Activated naive CD4-positive, alpha-beta T cell treated with anti-CD3 and anti-CD28 coated beads, Interleukin-2, amount 10 ng/mL, durations not matched to agents 7 days and 5 days (primary cell): ENCODE data around the gene HINT1.
A peak's percentile ranks its signal among the peaks of the same experiment; 100 is the strongest.

ENCODE experiments used
- CTCF ChIA-PET: fragments of 350-600 bp; sonication (Branson Sonifier 250); formaldehyde crosslinking; loops from one replicate; lab custom pipeline; 2021; ENCODE audit warnings: antibody characterized with exemption; lab: Charles Lee
- DNase-seq: peaks from one replicate; pipeline ENCODE4 v3.0.0-alpha.2; 2020
- H3K27ac Mint-ChIP-seq: one replicate; pipeline ENCODE4 v1.8.0; 2021; ENCODE audit warnings: mild to moderate bottlenecking, moderate library complexity, mixed read lengths
- H3K27me3 Mint-ChIP-seq: one replicate; pipeline ENCODE4 v1.8.0; 2021; ENCODE audit warnings: mild to moderate bottlenecking, mixed read lengths
- H3K36me3 Mint-ChIP-seq: one replicate; pipeline ENCODE4 v1.8.0; 2021; ENCODE audit warnings: mixed read lengths
- H3K4me1 Mint-ChIP-seq: one replicate; pipeline ENCODE4 v1.8.0; 2021; ENCODE audit warnings: mixed read lengths
- H3K4me3 Mint-ChIP-seq: one replicate; pipeline ENCODE4 v1.8.0; 2021; ENCODE audit warnings: mild to moderate bottlenecking, moderate library complexity, mixed read lengths
- H3K9me3 Mint-ChIP-seq: one replicate; pipeline ENCODE4 v1.8.0; 2021; ENCODE audit warnings: mixed read lengths

HINT1 gene

DNA sequence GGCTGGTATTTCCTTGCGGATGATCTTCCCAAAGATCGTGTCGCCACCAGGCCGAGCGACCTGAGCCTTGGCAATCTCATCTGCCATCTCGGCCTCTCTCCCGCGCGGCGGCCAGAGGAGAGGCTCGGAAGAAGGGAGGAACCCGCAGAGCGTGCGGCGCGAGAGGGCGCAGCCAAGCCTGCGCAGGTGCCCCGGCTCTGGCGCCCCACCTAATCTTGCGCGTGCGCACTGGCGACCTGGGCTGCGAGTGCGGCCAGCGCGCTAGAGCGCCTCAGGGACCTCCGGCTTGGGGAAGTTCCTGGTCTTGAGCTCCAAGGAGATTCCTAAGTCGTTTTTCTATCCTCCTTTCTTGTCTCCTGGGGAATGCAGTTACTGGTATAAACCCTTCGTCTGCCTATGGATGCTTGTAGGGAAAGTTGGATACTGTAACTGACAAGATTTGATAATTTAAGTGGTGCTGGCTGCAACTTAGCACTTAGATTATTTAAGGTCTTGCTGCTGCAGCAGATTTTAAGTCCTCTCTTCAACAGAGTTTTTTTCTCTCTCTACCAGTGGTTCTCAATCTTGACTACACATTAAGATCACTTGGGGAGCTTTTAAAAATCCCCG is at the start of gene HINT1:
Gene HINT1, minus strand, starts transcription at position 138 of the 609 bp plus-strand sequence. Its CDS starts 51 bp downstream, at position 87.
- Mint-ChIP-seq H3K27ac (peak within 1 kb of the TSS; percentile 98), H3K36me3 (peaks cover 29% of the 10 kb centered on the region), H3K27me3 (peaks cover 4% of the 10 kb centered on the region), H3K4me3 (peak within 1 kb of the TSS; percentile 92), H3K4me1 (peaks cover 54% of the 10 kb centered on the region), H3K9me3 (no peaks in the 10 kb centered on the region)
- CTCF ChIA-PET, result interaction anchor here (0.8 to 1.3 kb wide), 7 partner anchors 87 to 217 kb away, joined by 3 to 5 read pairs (median 3); no protein-coding TSS in a partner anchor
- DNase-seq, result peak; percentile 94

DNA sequence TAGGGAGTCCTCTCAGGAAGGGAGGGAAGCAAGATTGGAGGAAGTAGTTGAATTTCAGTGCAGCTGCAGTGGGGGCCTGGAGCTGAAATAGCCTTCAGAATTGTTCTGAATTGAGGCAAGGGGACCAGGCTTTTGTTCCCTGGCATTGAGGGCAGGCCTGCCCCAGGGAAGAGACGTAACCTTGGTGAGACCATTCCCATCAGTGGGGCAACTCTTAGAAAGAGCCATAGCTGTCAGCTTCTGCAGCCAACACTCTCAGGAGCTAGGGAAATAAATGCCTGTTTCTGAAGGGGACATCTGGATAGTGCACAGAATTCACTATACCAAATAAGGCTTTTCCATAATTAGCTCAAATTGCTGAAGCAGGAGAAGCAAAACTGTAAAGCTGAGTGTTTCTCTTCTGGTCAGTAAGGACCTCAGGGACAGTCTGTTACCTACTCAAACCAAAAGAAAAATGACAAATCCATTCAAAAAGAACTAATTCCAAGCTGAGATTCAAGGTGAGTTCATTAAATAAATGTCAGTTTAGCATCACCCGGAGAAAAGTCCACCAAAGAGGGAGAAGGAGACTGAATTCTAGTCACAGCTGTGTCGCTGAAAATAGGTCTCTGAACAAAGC is 49.7 kb upstream of the HINT1 start:
- Mint-ChIP-seq H3K36me3 (peaks cover 7% of the 10 kb centered on the region), H3K4me3 (no peak overlapping the region), H3K27ac (no peak overlapping the region), H3K27me3 (no peaks in the 10 kb centered on the region), H3K9me3 (no peaks in the 10 kb centered on the region), H3K4me1 (peaks cover 42% of the 10 kb centered on the region)
- DNase-seq, result no peak
- CTCF ChIA-PET, result interaction anchor here (1.2 to 1.5 kb wide), 2 partner anchors 35 to 168 kb away, joined by 3 to 4 read pairs; no protein-coding TSS in a partner anchor

DNA sequence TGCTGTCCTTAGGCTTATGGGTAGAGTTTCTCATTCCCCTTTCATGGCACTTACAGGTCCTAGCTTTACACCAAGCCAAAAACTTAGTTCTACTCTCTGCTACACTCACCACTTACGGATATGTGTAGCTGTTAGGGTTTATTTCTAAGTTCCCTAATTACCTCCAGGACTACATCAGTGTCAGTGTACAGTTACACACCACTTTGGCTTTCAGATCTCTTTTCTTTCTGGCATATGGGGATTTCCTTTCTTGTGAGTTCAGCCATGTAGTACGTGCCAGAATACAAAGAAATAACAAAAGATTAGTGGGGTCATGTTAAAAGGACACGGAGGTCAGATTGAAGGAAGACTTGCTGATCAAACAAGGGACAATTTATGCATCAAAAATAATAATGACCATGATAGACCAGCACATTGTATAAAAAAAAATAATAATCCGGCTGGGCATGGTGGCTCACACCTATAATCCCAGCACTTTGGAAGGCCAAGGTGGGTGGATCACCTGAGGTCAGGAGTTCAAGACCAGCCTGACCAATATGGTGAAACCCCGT is 47.5 kb upstream of the HINT1 start:
- Mint-ChIP-seq H3K27ac (peak overlapping the region; percentile 19), H3K4me1 (peaks cover 56% of the 10 kb centered on the region), H3K4me3 (no peak overlapping the region), H3K36me3 (peaks cover 7% of the 10 kb centered on the region), H3K9me3 (no peaks in the 10 kb centered on the region), H3K27me3 (no peaks in the 10 kb centered on the region)
- CTCF ChIA-PET, result no interaction called here
- DNase-seq, result no peak

DNA sequence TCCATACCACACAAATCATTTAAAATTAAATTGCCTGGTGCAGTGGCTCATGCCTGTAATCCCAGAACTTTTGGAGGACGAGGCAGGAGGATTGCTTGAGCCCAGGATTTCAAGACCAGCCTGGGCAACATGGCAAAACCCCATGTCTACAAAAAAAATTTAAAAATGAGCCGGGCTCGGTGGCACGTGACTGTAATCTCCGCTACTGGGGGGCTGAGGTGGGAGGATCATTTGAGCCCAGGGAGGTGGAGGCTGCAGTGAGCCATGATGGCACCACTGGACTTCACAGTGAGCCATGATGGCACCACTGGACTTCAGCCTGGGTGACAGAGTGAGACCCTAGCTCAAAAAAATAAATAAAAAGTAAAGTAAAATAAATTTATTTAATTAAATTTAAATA is 46.6 kb upstream of the HINT1 start:
- H3K27me3 Mint-ChIP-seq, result no peaks in the 10 kb centered on the region
- H3K27ac Mint-ChIP-seq, result no peak overlapping the region
- H3K9me3 Mint-ChIP-seq, result no peaks in the 10 kb centered on the region
- no peak for DNase-seq
- CTCF ChIA-PET, result no interaction called here
- H3K4me1 Mint-ChIP-seq, result peaks cover 60% of the 10 kb centered on the region
- peaks cover 9% of the 10 kb centered on the region for H3K36me3 Mint-ChIP-seq
- no peak overlapping the region for H3K4me3 Mint-ChIP-seq

DNA sequence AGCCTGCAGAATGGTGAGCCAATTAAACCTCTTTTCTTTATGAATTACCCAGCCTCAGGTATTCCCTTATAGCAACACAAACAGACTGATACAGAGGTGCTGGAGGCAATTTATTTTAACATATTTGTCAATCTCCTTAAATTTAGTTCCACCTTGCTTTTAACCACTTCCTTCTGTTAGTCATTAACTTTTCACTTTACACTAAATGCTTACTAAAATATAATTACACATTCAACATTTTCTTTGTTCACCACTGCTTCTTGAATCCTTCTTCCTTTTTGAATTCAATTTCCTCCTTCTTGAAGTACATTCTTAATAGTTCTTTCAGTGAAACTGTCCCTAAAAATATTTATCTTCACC is 45.1 kb upstream of the HINT1 start:
- Mint-ChIP-seq H3K27me3 (no peaks in the 10 kb centered on the region), H3K9me3 (no peaks in the 10 kb centered on the region), H3K27ac (peak overlapping the region; percentile 97), H3K4me3 (peak overlapping the region; percentile 61), H3K36me3 (peaks cover 9% of the 10 kb centered on the region), H3K4me1 (peaks cover 61% of the 10 kb centered on the region)
- DNase-seq, result no peak
- CTCF ChIA-PET, result interaction anchor here (1.0 to 1.6 kb wide), 3 partner anchors 12 to 172 kb away, joined by 3 to 5 read pairs (median 3); no protein-coding TSS in a partner anchor

DNA sequence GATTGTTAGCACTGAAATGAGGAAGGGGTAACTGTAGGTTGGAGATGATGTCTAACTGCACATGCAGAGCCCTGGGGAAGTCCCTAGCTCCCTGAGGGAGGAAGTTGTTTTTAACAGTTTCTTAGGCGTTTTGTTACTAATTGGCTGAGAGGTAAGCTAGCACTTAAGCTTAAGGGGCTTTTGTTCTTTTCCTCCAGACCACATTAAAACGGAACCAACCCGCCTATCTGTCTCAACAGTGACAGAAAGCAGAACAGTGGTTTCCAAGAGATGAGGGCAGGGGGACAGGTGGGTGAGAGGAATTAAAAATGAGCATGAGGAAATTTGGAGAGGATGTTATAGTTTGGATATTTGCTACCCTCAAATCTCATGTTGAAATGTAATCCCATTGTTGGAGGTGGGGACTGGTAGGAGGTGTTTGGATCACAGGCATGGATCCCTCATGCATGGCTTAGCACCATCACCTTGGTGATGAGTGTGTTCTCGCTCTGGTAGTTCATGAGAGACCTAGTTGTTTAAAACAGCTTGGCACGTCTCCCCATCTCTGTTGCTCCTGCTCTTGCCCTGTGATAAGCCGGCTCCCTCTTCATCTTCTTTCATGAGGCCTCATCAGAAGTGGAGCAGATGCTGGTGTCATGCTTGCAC is 44.6 kb upstream of the HINT1 start:
- peak; percentile 60 for DNase-seq
- Mint-ChIP-seq H3K4me1 (peaks cover 56% of the 10 kb centered on the region), H3K27ac (peak overlapping the region; percentile 97), H3K9me3 (no peaks in the 10 kb centered on the region), H3K27me3 (no peaks in the 10 kb centered on the region), H3K4me3 (peak overlapping the region; percentile 61), H3K36me3 (peaks cover 9% of the 10 kb centered on the region)
- CTCF ChIA-PET, result interaction anchor here (0.6 to 1.6 kb wide), 7 partner anchors 11 to 172 kb away, joined by 3 to 5 read pairs (median 3); no protein-coding TSS in a partner anchor

DNA sequence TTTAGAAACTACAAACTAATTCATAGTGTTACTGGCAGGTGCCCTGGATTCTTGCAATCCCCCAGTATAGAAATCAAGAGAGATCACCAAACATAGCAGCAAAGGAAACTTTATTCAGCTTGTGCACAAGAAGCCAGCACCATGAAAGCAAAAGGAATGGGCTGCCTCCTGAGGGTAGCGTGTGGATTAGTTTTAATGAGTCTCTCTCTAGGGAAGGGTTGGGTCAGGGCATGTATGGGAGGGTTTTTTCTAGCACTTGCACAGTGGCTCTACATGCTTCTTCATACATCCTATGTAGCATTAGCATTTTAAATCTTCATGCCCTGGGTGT is 44.1 kb upstream of the HINT1 start:
- no peak for DNase-seq
- Mint-ChIP-seq H3K9me3 (no peaks in the 10 kb centered on the region), H3K4me3 (peak overlapping the region; percentile 61), H3K36me3 (peaks cover 9% of the 10 kb centered on the region), H3K27ac (peak overlapping the region; percentile 97), H3K27me3 (no peaks in the 10 kb centered on the region), H3K4me1 (peaks cover 51% of the 10 kb centered on the region)
- CTCF ChIA-PET, result interaction anchor here (0.6 to 1.6 kb wide), 7 partner anchors 11 to 173 kb away, joined by 3 to 5 read pairs (median 3); no protein-coding TSS in a partner anchor

DNA sequence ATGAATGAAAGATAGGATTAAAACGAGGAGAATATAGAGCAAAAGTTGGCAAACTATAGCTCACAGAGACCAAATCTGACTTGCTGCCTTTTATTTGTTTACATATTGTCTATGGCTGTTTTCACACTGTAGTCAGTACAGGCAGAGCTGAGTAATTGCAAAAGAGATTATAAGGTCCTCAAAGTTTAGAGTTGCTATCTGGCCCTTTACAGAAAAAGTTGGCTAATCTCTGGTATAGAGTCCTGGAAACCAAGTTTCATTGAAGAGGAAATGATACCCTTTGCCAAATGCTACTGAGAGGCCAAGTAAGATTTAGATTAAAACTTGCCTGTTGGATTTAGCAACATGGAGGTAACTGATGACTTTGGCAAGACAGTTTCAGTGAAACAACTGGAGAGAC is 41.7 kb upstream of the HINT1 start:
- H3K9me3 Mint-ChIP-seq, result no peaks in the 10 kb centered on the region
- no peak for DNase-seq
- H3K4me1 Mint-ChIP-seq, result peaks cover 43% of the 10 kb centered on the region
- no peaks in the 10 kb centered on the region for H3K27me3 Mint-ChIP-seq
- peaks cover 5% of the 10 kb centered on the region for H3K36me3 Mint-ChIP-seq
- CTCF ChIA-PET, result no interaction called here
- no peak overlapping the region for H3K4me3 Mint-ChIP-seq
- no peak overlapping the region for H3K27ac Mint-ChIP-seq

DNA sequence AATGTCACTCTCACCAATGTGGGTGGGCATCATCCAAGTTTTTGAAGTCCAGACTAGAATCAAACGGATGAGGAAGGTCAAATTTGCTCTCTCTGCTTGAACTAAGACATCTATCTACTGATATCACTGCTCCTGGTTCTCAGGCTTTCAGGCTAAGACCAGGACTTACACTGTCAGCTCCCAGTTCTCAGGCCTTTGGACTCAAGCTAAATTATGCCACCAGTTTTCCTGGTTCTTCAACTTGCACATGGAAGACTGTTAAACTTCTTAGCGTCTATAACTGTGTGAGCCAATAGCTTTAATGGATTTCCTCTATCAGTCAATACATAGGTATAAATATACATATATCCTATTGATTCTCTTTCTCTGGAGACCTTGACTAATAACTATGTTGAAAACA is 41.0 kb upstream of the HINT1 start:
- Mint-ChIP-seq H3K36me3 (peaks cover 5% of the 10 kb centered on the region), H3K4me1 (peaks cover 35% of the 10 kb centered on the region), H3K27me3 (no peaks in the 10 kb centered on the region), H3K4me3 (no peak overlapping the region), H3K9me3 (no peaks in the 10 kb centered on the region), H3K27ac (no peak overlapping the region)
- DNase-seq, result no peak
- CTCF ChIA-PET, result no interaction called here

DNA sequence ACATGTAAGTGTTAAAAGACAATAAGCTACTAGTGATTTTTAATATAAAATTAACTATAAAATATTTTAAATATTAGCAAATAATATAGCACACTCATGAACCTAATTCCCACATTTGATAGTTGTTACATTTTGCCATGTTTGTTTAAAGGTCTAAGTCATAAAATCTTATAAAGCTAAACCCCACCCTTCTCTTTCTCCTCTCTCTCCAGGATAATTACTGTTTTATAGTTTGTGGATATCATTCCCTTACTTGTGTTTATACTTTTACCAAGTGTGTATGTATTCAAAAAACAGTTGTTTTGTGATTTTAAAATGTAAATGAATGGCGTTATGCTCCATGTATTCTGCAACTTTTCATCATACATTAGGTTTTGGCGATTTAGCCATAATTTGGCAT is 39.9 kb upstream of the HINT1 start:
- no peaks in the 10 kb centered on the region for H3K9me3 Mint-ChIP-seq
- H3K36me3 Mint-ChIP-seq, result peaks cover 10% of the 10 kb centered on the region
- H3K27ac Mint-ChIP-seq, result no peak overlapping the region
- no peak overlapping the region for H3K4me3 Mint-ChIP-seq
- H3K27me3 Mint-ChIP-seq, result no peaks in the 10 kb centered on the region
- CTCF ChIA-PET, result no interaction called here
- DNase-seq, result no peak
- H3K4me1 Mint-ChIP-seq, result peaks cover 25% of the 10 kb centered on the region

DNA sequence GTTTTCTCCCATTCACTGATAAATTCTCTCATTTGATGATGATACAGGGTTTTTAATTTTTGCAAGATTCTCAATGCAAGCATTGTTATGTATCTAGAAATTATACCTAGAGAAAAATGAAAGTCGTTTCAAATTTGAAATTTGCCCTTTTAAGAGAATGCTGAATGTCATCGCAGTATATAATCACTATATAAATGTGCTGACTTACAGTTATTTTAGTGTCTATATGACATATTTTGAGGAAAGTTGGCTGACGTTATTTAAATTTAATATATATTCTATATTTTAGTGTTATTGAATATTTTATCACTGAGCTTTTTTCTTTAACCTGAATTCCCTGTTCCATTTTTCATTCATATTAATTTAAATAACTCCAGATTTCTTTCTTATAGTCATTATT is 35.5 kb upstream of the HINT1 start:
- Mint-ChIP-seq H3K36me3 (peaks cover 14% of the 10 kb centered on the region), H3K4me3 (no peak overlapping the region), H3K9me3 (no peaks in the 10 kb centered on the region), H3K27me3 (no peaks in the 10 kb centered on the region), H3K27ac (no peak overlapping the region), H3K4me1 (no peaks in the 10 kb centered on the region)
- DNase-seq, result no peak
- CTCF ChIA-PET, result no interaction called here

DNA sequence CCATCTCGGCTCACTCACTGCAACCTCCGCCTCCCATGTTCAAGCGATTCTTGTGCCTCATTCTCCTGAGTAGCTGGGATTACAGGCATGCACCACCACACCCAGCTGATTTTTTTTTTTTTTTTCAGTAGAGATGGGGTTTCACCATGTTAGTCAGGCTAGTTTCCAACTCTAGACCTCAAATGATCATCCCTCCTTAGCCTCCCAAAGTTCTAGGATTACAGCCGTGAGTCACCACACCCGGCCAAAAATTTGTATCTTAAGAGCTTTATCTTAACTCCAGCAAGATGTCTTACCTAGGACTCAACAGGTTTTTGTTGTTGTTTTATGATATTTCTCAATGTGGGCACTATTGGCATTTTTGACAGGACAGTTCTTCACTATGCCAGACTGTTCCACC is 33.6 kb upstream of the HINT1 start:
- Mint-ChIP-seq H3K36me3 (peaks cover 14% of the 10 kb centered on the region), H3K27ac (no peak overlapping the region), H3K4me1 (no peaks in the 10 kb centered on the region), H3K4me3 (no peak overlapping the region), H3K27me3 (no peaks in the 10 kb centered on the region), H3K9me3 (no peaks in the 10 kb centered on the region)
- CTCF ChIA-PET, result interaction anchor here (0.6 to 1.2 kb wide), 3 partner anchors 11 to 1441 kb away, joined by 3 read pairs; no protein-coding TSS in a partner anchor
- DNase-seq, result no peak

DNA sequence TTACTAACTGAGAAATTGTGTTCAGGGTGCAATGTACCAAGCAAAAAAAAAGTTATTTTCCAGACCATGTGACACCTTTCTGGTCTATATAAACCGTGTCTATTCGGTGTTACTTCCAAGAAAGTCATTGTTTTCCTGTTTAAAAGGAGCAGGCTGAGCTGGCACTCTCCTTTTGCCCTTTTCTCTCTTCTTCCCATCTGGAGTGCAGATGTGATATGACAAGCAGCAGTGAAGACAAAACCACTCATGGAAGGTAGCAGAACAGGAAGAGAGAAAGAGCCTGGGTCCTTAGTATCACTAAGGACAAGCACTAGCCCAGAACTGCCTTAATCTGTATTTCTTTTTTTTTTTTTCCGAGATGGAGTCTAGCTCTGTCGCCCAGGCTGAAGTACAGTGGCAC is 31.3 kb upstream of the HINT1 start:
- Mint-ChIP-seq H3K27ac (no peak overlapping the region), H3K27me3 (no peaks in the 10 kb centered on the region), H3K36me3 (peaks cover 13% of the 10 kb centered on the region), H3K9me3 (no peaks in the 10 kb centered on the region), H3K4me1 (no peaks in the 10 kb centered on the region), H3K4me3 (no peak overlapping the region)
- no peak for DNase-seq
- CTCF ChIA-PET, result no interaction called here

DNA sequence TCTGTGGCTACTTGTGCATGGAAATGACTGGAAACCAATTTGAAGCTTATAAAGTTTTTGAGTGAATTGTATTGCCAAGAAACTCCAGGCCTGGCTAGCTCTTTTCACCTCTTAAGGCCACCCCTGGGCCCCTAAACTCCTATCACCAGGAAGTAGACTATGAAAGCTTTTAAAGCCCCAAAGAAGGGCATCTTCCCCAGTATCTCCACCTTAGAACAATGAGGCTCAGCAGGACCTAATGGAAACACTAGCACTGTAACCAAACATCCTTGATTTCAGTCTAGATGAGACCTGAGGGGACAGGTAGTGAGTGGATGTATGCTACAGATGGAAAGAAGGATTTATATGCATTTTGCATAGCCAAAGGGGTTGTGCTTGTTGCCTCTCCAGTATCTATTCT is 30.6 kb upstream of the HINT1 start:
- CTCF ChIA-PET, result no interaction called here
- Mint-ChIP-seq H3K9me3 (no peaks in the 10 kb centered on the region), H3K4me1 (no peaks in the 10 kb centered on the region), H3K4me3 (no peak overlapping the region), H3K36me3 (peaks cover 13% of the 10 kb centered on the region), H3K27me3 (no peaks in the 10 kb centered on the region), H3K27ac (no peak overlapping the region)
- no peak for DNase-seq
